ENCODE measurements around the gene AP1B1.

Gene AP1B1

DNA sequence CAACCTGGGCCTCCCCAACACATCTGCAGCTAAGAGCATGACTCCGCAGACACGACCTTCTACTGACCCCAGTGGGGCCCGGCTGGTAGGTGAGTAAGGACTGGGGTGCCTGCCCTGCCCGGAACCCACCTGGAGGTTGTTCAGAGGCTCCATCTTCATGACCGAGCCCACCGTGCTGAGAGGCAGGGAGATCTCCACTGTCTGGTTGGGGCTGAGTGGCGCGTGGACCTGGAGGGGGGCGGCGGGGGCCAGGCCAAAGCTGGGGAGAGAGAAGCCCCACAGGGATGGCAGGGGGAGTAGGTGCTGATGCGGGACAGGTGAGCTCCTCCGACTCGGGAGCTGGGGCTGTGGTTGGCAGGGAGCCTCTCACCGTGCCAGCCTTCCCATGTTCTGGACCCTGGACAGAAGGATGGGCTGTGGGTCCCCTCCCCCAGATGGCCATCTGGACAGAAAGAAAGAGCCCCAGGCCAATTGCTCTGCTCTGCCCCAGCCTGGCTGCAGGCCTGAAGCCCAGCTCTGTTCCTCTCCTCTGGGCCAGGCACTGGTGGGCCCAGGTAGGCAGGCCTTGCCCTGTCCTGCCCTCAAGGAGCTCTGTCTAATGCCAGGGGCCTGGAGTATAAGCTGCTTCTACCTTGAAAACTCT, 56.6 kb downstream of the AP1B1 start:
- no peak for DNase-seq (ENCODE audit: low spot score)

GRCh38 chr22:29331213-29331612, 57.2 kb downstream of the AP1B1 start:
- DNase-seq (ENCODE audit: low spot score), result no peak

DNA sequence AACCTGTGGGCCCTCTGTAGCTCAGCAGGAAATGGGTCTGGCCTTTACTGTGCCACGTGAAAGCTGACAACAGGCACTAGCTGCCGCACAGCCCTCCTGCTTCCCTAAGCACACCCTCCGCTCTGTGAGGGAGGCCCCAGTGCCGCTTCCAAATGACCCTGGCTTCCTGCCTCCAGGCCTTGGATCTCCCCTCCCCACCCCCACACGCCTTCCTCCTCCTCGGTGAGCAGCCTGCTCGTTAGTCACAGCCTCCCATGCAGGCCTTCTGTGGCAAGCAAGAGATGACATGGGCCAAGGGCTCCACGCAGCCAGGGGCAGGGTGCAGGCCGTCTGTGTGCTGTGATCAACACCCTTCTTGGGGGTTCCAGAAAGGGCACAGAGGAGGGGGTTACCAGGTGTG, 57.6 kb downstream of the AP1B1 start:
- no peak for DNase-seq (ENCODE audit: low spot score)

GRCh38 chr22:29330291-29330690, 58.1 kb downstream of the AP1B1 start:
- no peak for DNase-seq (ENCODE audit: low spot score)

DNA sequence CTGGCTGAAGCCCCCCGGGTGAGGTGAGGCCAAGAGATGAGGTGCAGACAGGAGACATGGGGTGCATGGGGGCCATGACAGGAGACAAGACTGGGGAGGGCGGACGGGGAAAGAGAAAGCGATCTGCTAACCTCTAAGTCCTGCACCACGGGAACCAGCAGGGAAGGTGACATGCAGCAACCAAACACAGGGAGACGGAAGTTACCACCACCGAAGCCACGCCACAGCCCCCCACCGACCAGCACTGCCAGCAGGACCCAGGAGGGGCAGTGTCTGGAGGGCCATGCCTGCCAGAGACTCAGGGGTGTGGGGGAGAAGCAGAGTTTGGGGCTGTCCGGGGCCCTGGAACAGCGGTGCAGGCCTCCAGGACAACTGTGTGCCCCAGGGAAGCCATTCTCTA, 58.8 kb downstream of the AP1B1 start:
- no peak for DNase-seq (ENCODE audit: low spot score)

GRCh38 chr22:29328566-29329500, 59.5 kb downstream of the AP1B1 start:
- DNase-seq (ENCODE audit: low spot score), result no peak

- DNase-seq (ENCODE audit: low spot score), result no peak
These were observed 60.3 kb downstream of the AP1B1 start for GRCh38 chr22:29328055-29328454.

GRCh38 chr22:29327089-29327764, 61.1 kb downstream of the AP1B1 start:
- DNase-seq (ENCODE audit: low spot score), result no peak

- no peak for DNase-seq (ENCODE audit: low spot score)
These were observed 61.9 kb downstream of the AP1B1 start for GRCh38 chr22:29326481-29326880.

DNA sequence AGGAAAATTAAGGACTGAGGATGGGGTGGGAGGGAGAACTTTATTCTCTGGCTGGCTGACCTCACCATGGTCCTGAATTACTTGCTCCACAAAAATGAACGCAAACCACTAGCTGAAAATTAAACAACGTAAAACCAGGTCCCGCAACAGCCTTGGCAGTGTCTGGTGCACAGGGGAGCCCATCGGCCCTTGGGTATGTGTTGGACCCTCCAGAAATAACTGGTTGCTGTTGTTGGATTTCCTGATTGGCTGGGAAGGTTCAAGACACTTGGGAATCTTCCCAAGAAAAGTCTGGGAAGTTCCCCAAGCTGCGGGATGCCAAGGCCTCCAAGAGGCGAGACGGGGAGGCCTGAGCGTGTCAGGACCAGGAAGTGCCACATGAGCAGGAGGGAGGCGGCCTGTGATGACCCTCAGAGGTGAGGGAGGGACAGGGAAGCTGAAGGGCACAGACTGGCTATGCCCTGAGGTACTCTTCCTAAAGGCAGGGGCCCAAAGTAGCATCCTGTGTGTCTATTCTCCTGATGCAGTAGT, 62.5 kb downstream of the AP1B1 start:
- DNase-seq (ENCODE audit: low spot score), result no peak

- DNase-seq (ENCODE audit: low spot score), result no peak
These were observed 63.0 kb downstream of the AP1B1 start for GRCh38 chr22:29325356-29325755.

DNA sequence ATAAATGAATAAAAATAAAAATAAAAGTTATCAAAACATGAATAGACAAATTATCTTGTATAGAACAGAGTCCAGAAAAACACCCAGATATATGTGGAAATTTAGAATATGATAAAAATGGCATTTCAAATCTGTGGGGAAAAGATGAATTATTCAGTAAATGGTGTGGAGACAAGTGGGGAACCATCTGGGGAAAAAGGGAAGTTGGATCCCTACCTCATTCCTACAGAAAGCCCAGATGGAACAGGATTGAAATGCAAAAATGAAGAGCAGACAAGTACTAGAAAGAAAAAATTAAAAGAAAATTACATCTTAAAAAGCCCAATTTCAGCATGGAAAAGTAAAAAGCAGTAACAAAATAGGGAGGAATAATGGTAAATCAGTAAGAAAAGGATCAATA, 64.7 kb downstream of the AP1B1 start:
- no peak for DNase-seq (ENCODE audit: low spot score)

GRCh38 chr22:29320546-29320945, 67.8 kb downstream of the AP1B1 start:
- DNase-seq (ENCODE audit: low spot score), result no peak

DNA sequence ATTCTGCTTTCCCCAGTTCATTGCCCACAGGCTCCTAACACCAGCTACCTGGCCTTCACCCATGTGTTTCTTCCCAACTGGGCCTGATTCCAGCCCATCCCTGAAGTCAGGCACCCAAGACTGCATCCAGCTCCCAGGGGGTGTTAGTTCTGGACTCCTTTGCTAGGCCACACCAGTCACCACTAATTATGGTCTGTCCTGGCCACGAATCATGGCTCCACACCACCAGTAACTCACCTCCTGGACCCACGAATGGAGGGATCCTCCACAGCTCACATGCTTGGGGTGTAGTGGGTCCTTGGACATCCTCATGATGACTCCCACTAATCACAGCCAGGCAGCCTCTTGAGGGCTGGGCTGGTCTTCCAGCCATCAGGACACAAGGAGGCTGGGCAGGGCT, 69.3 kb downstream of the AP1B1 start:
- no peak for DNase-seq (ENCODE audit: low spot score)

GRCh38 chr22:29317827-29318454, 70.4 kb downstream of the AP1B1 start:
- no peak for DNase-seq (ENCODE audit: low spot score)

- DNase-seq (ENCODE audit: low spot score), result no peak
These were observed 72.1 kb downstream of the AP1B1 start for GRCh38 chr22:29316141-29316828.

DNA sequence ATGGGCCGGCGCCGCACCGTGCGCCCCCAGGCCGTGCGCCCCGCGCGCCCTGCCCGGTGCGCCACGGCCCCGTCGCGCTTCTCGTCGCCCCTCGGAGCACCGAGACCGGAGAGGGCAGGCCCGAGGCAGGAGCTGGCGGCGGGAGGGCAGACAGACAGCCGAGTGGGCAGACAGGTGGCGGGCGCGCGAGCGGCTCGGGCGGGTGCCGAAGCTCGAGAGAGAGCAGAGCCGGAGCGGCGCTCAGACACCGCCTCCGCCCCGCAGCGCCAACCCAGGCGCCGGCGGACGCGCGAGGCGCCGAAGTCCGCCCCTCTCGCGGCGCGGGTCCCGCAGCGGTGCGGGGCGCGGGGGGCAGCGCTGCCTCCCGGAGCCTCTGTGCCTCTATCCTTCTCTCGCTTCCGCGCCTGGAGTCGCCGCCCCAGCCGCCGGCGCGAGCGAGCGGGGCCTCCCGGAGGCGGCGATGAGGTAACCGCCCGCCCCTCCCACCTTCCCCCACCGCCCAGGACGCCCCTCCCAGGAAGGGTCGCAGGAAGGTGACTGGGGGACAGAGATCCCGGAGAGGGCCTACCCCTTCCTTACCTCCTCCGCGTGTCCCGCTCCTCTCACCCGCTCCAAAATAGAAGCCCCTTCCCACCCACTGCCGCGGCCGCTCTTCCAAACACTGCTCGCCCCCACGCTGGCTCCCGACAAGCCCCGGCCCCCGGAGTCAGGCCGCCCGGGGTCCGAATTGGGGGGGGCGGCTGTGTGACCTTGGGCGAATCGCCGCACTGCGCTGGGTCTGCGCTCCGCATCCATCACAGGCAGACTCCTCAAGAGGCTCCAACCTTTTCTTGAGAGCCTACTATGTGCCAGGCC, 72.9 kb downstream of the AP1B1 start, which contains the start of gene RASL10A:
RASL10A (minus strand) TSS at position 412 of the 855 bp plus-strand sequence. CDS start 451 bp downstream, outside the sequence.
- DNase-seq (ENCODE audit: low spot score), result no peak

- no peak for DNase-seq (ENCODE audit: low spot score)
These were observed 73.7 kb downstream of the AP1B1 start for GRCh38 chr22:29314537-29315285.

- no peak for DNase-seq (ENCODE audit: low spot score)
These were observed 74.5 kb downstream of the AP1B1 start for GRCh38 chr22:29313576-29314466.
